Body of pancreas (tissue), 4 donors: ENCODE results near the gene AGMO.

Experiments used
- CTCF ChIP-seq, 7 experiments: fragments of 450-650 bp in 4 of 7; fragments of 200-600 bp in 3 of 7; sonication (generic) in 3 of 7; IDR thresholded peaks; one replicate each; pipeline ENCODE4 v1.5.1; 2016 to 2019; ENCODE audit warnings: antibody characterized with exemption in 7 of 7
- POLR2A ChIP-seq, 3 donors: fragments of 450-650 bp; IDR thresholded peaks; one replicate each; pipeline ENCODE4 v1.6.1; 2016; ENCODE audit warnings: antibody characterized with exemption in 3 of 3, mild to moderate bottlenecking in 2 of 3

GRCh38 chr7:15463801-15464666 is 97.8 kb downstream of the AGMO start:
- TF ChIP-seq CTCF (IDR thresholded peaks at IDR 0.05) (no peak), POLR2A (IDR thresholded peaks at IDR 0.05) (no peak)
